K562 (cell line): ENCODE data around the gene CBS.
"Not testable (repeated sequence)": the region's sequence is repeated elsewhere in the genome, so short reads cannot be mapped to it uniquely, and the experiment has no call there.

Source experiments
- BRCA1 ChIP-seq, 2 experiments: fragments of 450-650 bp in 1 of 2; sonication (generic) in 1 of 2; formaldehyde crosslinking in 1 of 2; IDR thresholded peaks; 2 replicates each; pipeline versions ENCODE4 v1.5.0 to v1.6.1; 2017 to 2020; ENCODE audit warnings: mild to moderate bottlenecking in 1 of 2, missing genetic modification reagents in 1 of 2
- GTF2B ChIP-seq: IDR thresholded peaks from 2 replicates; pipeline ENCODE4 v1.6.1; 2011; ENCODE audit not compliant: insufficient read length; ENCODE audit errors: extremely low read depth
- HNRNPLL ChIP-seq: fragments of 200-400 bp; formaldehyde crosslinking; IDR thresholded peaks from 2 replicates; pipeline ENCODE4 v1.6.1; 2017; ENCODE audit warnings: low read length, low read depth, mild to moderate bottlenecking; ENCODE audit not compliant: poor library complexity, severe bottlenecking
- KLF16 ChIP-seq: IDR thresholded peaks from 2 replicates; pipeline ENCODE4 v1.6.1; 2016; ENCODE audit warnings: antibody characterized with exemption
- MYC ChIP-seq, 2 experiments: fragments of 250-450 bp in 1 of 2; sonication (Bioruptor Pico) in 1 of 2; IDR thresholded peaks; 2 replicates each; pipeline versions ENCODE4 v1.5.1 to v1.6.1; 2012 to 2021; ENCODE audit warnings: low read depth in 2 of 2, borderline replicate concordance in 1 of 2, improper control_type of control experiment in 1 of 2, low read length in 1 of 2, mild to moderate bottlenecking in 1 of 2, moderate library complexity in 1 of 2
- PBX2 ChIP-seq, 2 experiments: IDR thresholded peaks in 1 of 2; conservative IDR thresholded peaks in 1 of 2; 2 replicates each; pipeline ENCODE4 v1.6.1; 2016; ENCODE audit warnings: low read depth in 2 of 2, mild to moderate bottlenecking in 1 of 2, missing compliant biosample characterization in 1 of 2, missing genetic modification characterization in 1 of 2, moderate library complexity in 1 of 2
- PTBP1 ChIP-seq: fragments of 200-400 bp; formaldehyde crosslinking; IDR thresholded peaks from 2 replicates; pipeline ENCODE4 v1.6.1; 2017; ENCODE audit warnings: low read depth, low read length
- REST ChIP-seq, 2 experiments: fragments of 450-650 bp; formaldehyde crosslinking in 1 of 2; IDR thresholded peaks; 2 replicates each; pipeline versions ENCODE4 v1.4.0 to v1.6.1; 2014 to 2020; ENCODE audit warnings: mild to moderate bottlenecking in 2 of 2, borderline replicate concordance in 1 of 2, low read depth in 1 of 2
- SIN3A ChIP-seq, 2 experiments: fragments of 150-350 bp in 1 of 2; IDR thresholded peaks; 2 replicates each; pipeline ENCODE4 v1.6.1; 2011 to 2016; ENCODE audit warnings: borderline replicate concordance in 2 of 2, low read depth in 2 of 2, low read length in 2 of 2, mild to moderate bottlenecking in 2 of 2, moderate library complexity in 2 of 2; ENCODE audit not compliant: control insufficient read depth in 1 of 2
- SP1 ChIP-seq: sonication (generic); formaldehyde crosslinking; IDR thresholded peaks from 2 replicates; pipeline ENCODE4 v1.8.1; 2022; ENCODE audit warnings: mild to moderate bottlenecking, missing genetic modification reagents
- ZNF263 ChIP-seq: sonication (generic); formaldehyde crosslinking; IDR thresholded peaks from 2 replicates; pipeline ENCODE4 v1.8.0; 2022; ENCODE audit warnings: mild to moderate bottlenecking, missing genetic modification reagents, borderline replicate concordance

- not testable (repeated sequence) for TF ChIP-seq PTBP1; REST (IDR thresholded peaks at IDR 0.05; ENCODE audit: borderline replicate concordance); REST (CRISPR knock-in tag; IDR thresholded peaks at IDR 0.05; ENCODE audit: low read depth); GTF2B; SP1 (CRISPR knock-in tag); MYC (IDR thresholded peaks at IDR 0.05; ENCODE audit: low read depth, low read length); MYC (CRISPR knock-in tag; IDR thresholded peaks at IDR 0.05; ENCODE audit: borderline replicate concordance, low read depth); ZNF263; HNRNPLL; BRCA1 (IDR thresholded peaks at IDR 0.05); BRCA1 (CRISPR knock-in tag; IDR thresholded peaks at IDR 0.05); KLF16; PBX2 (CRISPR knock-in tag; IDR thresholded peaks at IDR 0.05; ENCODE audit: low read depth); PBX2 (tag; conservative IDR thresholded peaks at IDR 0.05; ENCODE audit: low read depth); SIN3A (IDR thresholded peaks at IDR 0.05; ENCODE audit: borderline replicate concordance in 2 of 2, control insufficient read depth in 1 of 2, low read depth in 2 of 2, low read length in 2 of 2)
These were observed 37.5 kb downstream of the CBS start for GRCh38 chr21:43037918-43038658.
